T-helper 2 cell treated with Interferon-gamma antibody and Interleukin-4, amounts not matched to agents 5 μg/mL and 100 μg/mL, for 36 hours (primary cell): ENCODE data around the gene RACK1.
A peak's percentile ranks its signal among the peaks of the same experiment; 100 is the strongest.
"Not testable (repeated sequence)": the region's sequence is repeated elsewhere in the genome, so short reads cannot be mapped to it uniquely, and the experiment has no call there.

ENCODE experiments used
- DNase-seq: peaks from one replicate; pipeline ENCODE4 v3.0.0; 2021; ENCODE audit warnings: low spot score
- H3K27ac Mint-ChIP-seq: one replicate; pipeline ENCODE4 v1.8.0; 2021; ENCODE audit warnings: mild to moderate bottlenecking, mixed read lengths
- H3K27me3 Mint-ChIP-seq: one replicate; pipeline ENCODE4 v1.8.0; 2021; ENCODE audit warnings: low read depth, mixed read lengths
- H3K36me3 Mint-ChIP-seq: one replicate; pipeline ENCODE4 v1.8.0; 2021; ENCODE audit warnings: low read depth, mixed read lengths
- H3K4me1 Mint-ChIP-seq: one replicate; pipeline ENCODE4 v1.8.0; 2021; ENCODE audit warnings: low read depth, mixed read lengths
- H3K4me3 Mint-ChIP-seq: one replicate; pipeline ENCODE4 v1.8.0; 2022; ENCODE audit warnings: mild to moderate bottlenecking, moderate library complexity, mixed read lengths
- H3K9me3 Mint-ChIP-seq: one replicate; pipeline ENCODE4 v1.8.0; 2021; ENCODE audit warnings: mixed read lengths

The RACK1 gene

GRCh38 chr5:181243564-181244343, at the start of gene RACK1:
RACK1 (minus strand) TSS chr5:181243906; CDS start chr5:181243800, 106 bp downstream.
- peaks cover 58% of the 10 kb centered on the region for H3K36me3 Mint-ChIP-seq
- peak within 1 kb of the TSS; percentile 97 for H3K4me3 Mint-ChIP-seq
- DNase-seq = peak; percentile 86
- H3K27ac Mint-ChIP-seq = peak within 1 kb of the TSS; percentile 96
- no peaks in the 10 kb centered on the region for H3K27me3 Mint-ChIP-seq
- peaks cover 50% of the 10 kb centered on the region for H3K4me1 Mint-ChIP-seq
- no peaks in the 10 kb centered on the region for H3K9me3 Mint-ChIP-seq

DNA sequence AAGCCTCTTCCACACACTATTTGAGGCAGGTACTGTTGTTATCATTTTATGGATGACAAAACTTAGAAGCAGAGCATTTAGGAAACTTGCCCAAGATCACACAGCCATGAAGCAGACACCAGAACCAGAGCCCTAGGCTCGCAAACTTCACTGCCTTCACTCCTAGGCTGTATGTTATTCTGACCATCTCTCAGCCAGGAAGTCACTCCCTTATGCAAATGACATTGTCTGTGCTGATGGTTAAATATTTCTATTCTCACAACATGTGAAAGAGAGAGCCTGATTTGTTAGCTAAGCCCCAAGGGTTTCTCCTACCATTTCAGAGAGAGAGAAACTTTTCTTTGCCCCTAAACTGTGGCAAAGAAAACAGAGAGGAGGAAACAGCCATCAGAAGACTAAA, 43.6 kb upstream of the RACK1 start:
- not testable (repeated sequence) for H3K36me3 Mint-ChIP-seq, H3K4me1 Mint-ChIP-seq, H3K9me3 Mint-ChIP-seq, H3K27ac Mint-ChIP-seq, H3K27me3 Mint-ChIP-seq, DNase-seq, H3K4me3 Mint-ChIP-seq

GRCh38 chr5:181285962-181286705, 42.4 kb upstream of the RACK1 start:
- not testable (repeated sequence) for H3K27me3 Mint-ChIP-seq, H3K4me3 Mint-ChIP-seq, DNase-seq, H3K4me1 Mint-ChIP-seq, H3K27ac Mint-ChIP-seq, H3K9me3 Mint-ChIP-seq, H3K36me3 Mint-ChIP-seq

DNA sequence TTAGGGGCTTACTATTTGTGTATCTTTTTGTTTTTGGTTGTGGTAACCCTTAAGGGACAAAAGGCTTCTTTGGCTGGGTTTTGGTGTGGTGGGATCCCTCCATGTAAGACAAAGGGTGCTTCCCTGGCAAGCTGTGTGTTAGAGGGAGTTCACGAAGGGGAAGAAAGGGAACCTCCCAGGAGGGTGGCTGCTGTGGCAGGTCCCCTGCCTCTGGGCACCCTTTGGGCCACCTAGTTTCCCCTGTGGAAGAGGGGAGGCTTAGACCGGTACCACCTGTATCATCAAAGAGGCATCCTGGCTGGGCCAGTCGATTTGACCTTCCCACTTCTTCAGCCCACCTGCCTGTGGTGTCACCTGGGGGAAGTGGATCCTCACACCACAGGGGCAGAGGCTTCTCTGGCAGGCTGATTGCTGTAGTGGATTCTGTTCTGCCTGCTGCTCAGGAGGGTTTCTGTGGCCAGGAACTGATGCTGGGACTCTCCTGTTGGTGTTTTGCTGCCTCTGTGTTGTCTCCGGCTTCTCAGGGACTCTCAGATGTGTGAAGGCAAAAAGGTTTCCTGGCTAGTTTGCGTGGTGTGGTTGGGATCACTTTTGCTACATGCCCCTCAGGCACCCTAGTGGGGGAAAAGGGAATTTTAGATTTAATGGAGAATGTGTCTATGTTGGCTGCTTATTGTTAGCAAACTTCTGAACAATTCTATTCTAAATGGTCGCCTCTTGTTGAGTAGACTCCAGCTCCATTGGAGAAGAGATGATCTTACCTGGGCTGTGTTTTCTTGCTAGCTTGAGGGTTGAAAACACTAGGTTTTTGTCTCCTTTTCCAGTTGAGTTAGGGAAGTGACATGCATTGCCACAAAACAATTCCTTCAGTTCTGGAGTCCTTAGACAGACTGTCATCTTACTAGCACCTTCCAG, 40.4 kb upstream of the RACK1 start:
- not testable (repeated sequence) for H3K4me1 Mint-ChIP-seq, H3K27me3 Mint-ChIP-seq, H3K4me3 Mint-ChIP-seq, H3K9me3 Mint-ChIP-seq, H3K27ac Mint-ChIP-seq, H3K36me3 Mint-ChIP-seq, DNase-seq

GRCh38 chr5:181283347-181283746, 39.6 kb upstream of the RACK1 start:
- DNase-seq = no peak
- Mint-ChIP-seq H3K27ac (no peak overlapping the region), H3K9me3 (no peaks in the 10 kb centered on the region), H3K36me3 (no peaks in the 10 kb centered on the region), H3K4me1 (peaks cover 2% of the 10 kb centered on the region), H3K4me3 (no peak overlapping the region), H3K27me3 (no peaks in the 10 kb centered on the region)

- Mint-ChIP-seq H3K4me3 (no peak overlapping the region), H3K9me3 (no peaks in the 10 kb centered on the region), H3K36me3 (no peaks in the 10 kb centered on the region), H3K27me3 (no peaks in the 10 kb centered on the region), H3K4me1 (peaks cover 2% of the 10 kb centered on the region), H3K27ac (no peak overlapping the region)
- DNase-seq = no peak
These were observed 39.2 kb upstream of the RACK1 start for GRCh38 chr5:181282874-181283273.

DNA sequence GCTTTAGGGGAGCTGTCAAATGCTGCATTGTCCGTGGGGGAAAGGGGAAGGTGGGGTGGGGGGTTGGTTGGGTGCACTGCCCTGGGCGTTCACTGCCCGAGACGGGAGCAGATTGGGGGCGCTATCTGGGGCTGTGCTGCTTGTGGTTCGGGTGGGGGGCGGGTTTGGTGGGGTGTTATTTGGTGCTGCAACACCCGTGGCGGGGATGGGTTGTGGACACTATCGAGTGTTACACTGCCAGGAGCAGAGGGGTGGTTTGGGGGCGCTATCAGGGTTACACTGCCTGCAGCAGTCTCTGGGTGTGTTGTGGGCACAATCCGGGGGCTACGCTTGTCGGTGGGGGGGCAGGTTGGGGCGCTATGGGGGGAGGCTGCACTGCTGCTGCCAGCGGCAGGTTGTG, 38.7 kb upstream of the RACK1 start:
- not testable (repeated sequence) for H3K4me1 Mint-ChIP-seq, H3K4me3 Mint-ChIP-seq, H3K27ac Mint-ChIP-seq, H3K27me3 Mint-ChIP-seq, H3K9me3 Mint-ChIP-seq, DNase-seq, H3K36me3 Mint-ChIP-seq

GRCh38 chr5:181281984-181282316, 38.2 kb upstream of the RACK1 start:
- Mint-ChIP-seq H3K27ac (no peak overlapping the region), H3K4me3 (no peak overlapping the region), H3K27me3 (no peaks in the 10 kb centered on the region), H3K9me3 (no peaks in the 10 kb centered on the region), H3K36me3 (no peaks in the 10 kb centered on the region), H3K4me1 (no peaks in the 10 kb centered on the region)
- no peak for DNase-seq

GRCh38 chr5:181281077-181281983, 37.6 kb upstream of the RACK1 start:
- Mint-ChIP-seq H3K27me3 (peaks cover 3% of the 10 kb centered on the region), H3K9me3 (no peaks in the 10 kb centered on the region), H3K4me3 (no peak overlapping the region), H3K27ac (no peak overlapping the region), H3K4me1 (no peaks in the 10 kb centered on the region), H3K36me3 (no peaks in the 10 kb centered on the region)
- DNase-seq = no peak

DNA sequence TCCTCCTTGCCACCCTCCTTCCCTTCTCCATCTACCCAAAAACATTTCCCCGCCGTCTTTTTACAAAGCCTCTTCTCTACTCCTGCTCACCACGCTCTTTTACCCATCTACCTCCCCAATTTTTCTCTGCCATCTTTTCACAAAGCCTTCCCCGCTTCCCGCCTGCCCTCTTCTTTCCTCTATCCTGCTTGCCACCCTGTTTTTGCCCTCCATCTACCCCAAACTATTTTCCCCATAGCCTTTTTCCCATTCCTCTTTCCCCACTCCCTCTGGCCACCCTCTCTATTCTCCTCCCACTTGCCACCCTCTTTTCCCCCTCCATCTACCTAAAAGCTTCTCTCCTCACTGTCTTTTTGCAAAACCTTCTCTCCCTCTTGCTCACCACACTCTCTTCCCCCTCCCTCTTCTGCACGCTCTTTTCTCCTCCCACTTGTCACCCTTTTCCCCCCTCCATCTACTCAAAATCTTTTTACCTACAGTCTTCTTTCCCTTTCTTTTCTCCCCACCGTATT, 36.6 kb upstream of the RACK1 start:
- no peak overlapping the region for H3K4me3 Mint-ChIP-seq
- DNase-seq = no peak
- no peaks in the 10 kb centered on the region for H3K4me1 Mint-ChIP-seq
- no peaks in the 10 kb centered on the region for H3K9me3 Mint-ChIP-seq
- H3K36me3 Mint-ChIP-seq = no peaks in the 10 kb centered on the region
- H3K27me3 Mint-ChIP-seq = peaks cover 3% of the 10 kb centered on the region
- H3K27ac Mint-ChIP-seq = no peak overlapping the region

DNA sequence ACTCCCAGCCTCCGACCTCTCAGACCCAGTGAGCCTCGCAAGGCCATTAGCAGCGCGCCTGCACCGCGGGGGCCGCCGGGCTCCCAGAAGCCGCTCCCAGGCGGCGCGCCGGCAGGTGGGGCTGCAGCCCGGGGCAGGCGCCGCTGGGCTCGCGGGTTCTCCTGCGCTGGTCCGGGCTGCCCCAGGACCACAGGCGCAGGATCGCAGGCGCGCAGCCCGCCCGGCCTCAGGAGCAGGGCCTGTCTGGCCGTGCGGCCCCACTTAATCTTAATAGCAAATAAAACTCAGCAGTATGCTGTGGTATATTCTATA, 29.7 kb upstream of the RACK1 start:
- H3K4me3 Mint-ChIP-seq, H3K36me3 Mint-ChIP-seq, DNase-seq, H3K4me1 Mint-ChIP-seq, H3K27me3 Mint-ChIP-seq, H3K9me3 Mint-ChIP-seq, H3K27ac Mint-ChIP-seq: not testable (repeated sequence)

GRCh38 chr5:181271081-181271480, 27.4 kb upstream of the RACK1 start:
- no peak overlapping the region for H3K27ac Mint-ChIP-seq
- H3K27me3 Mint-ChIP-seq = no peaks in the 10 kb centered on the region
- no peaks in the 10 kb centered on the region for H3K9me3 Mint-ChIP-seq
- H3K4me1 Mint-ChIP-seq = no peaks in the 10 kb centered on the region
- H3K36me3 Mint-ChIP-seq = no peaks in the 10 kb centered on the region
- DNase-seq = peak; percentile 1
- no peak overlapping the region for H3K4me3 Mint-ChIP-seq

GRCh38 chr5:181267907-181268306, 24.2 kb upstream of the RACK1 start:
- not testable (repeated sequence) for H3K4me3 Mint-ChIP-seq, H3K4me1 Mint-ChIP-seq, H3K27me3 Mint-ChIP-seq, DNase-seq, H3K27ac Mint-ChIP-seq, H3K9me3 Mint-ChIP-seq
- peaks cover 10% of the 10 kb centered on the region for H3K36me3 Mint-ChIP-seq
